Measurements from ENCODE around the gene RIC1.

Gene RIC1

GRCh38 chr9:5743109-5743508, 114.2 kb downstream of the RIC1 start:
- H3K27ac ChIP-seq: no peak overlapping the region
- TF ChIP-seq CTCF (conservative IDR thresholded peaks at IDR 0.05): no peak
- no peak for TF ChIP-seq ZFX (IDR thresholded peaks at IDR 0.05)

GRCh38 chr9:5748438-5748837, 119.5 kb downstream of the RIC1 start:
- H3K27ac ChIP-seq: no peak overlapping the region
- TF ChIP-seq ZFX (IDR thresholded peaks at IDR 0.05): no peak

GRCh38 chr9:5749306-5749705, 120.4 kb downstream of the RIC1 start:
- TF ChIP-seq CTCF (conservative IDR thresholded peaks at IDR 0.05) (no peak), ZFX (IDR thresholded peaks at IDR 0.05) (no peak)

GRCh38 chr9:5750569-5750968, 121.7 kb downstream of the RIC1 start:
- H3K27ac ChIP-seq: no peak overlapping the region
- TF ChIP-seq ZFX (IDR thresholded peaks at IDR 0.05) (no peak), CTCF (conservative IDR thresholded peaks at IDR 0.05) (no peak)

More at GRCh38 chr9:5749306-5749705, 120.4 kb downstream of the RIC1 start:
- no peak overlapping the region for H3K27ac ChIP-seq

- TF ChIP-seq CTCF (conservative IDR thresholded peaks at IDR 0.05) (no peak), ZFX (IDR thresholded peaks at IDR 0.05) (no peak)
- no peak overlapping the region for H3K27ac ChIP-seq
Measured at GRCh38 chr9:5756633-5757032, 127.7 kb downstream of the RIC1 start.

GRCh38 chr9:5760338-5760737, 131.4 kb downstream of the RIC1 start:
- no peak for TF ChIP-seq CTCF (conservative IDR thresholded peaks at IDR 0.05)
- TF ChIP-seq ZFX (IDR thresholded peaks at IDR 0.05): no peak
- H3K27ac ChIP-seq: no peak overlapping the region

GRCh38 chr9:5762421-5762820, 133.5 kb downstream of the RIC1 start:
- no peak overlapping the region for H3K27ac ChIP-seq
- TF ChIP-seq CTCF (conservative IDR thresholded peaks at IDR 0.05) (no peak), ZFX (IDR thresholded peaks at IDR 0.05) (no peak)

- H3K27ac ChIP-seq: no peak overlapping the region
- TF ChIP-seq CTCF (conservative IDR thresholded peaks at IDR 0.05): no peak
- TF ChIP-seq ZFX (IDR thresholded peaks at IDR 0.05): no peak
Measured at GRCh38 chr9:5764130-5764868, 135.4 kb downstream of the RIC1 start.
